ENCODE results near the gene TYW5.

The TYW5 gene

GRCh38 chr2:199914372-199914958 lies 40.8 kb downstream of the TYW5 start:
- TF ChIP-seq CTCF (IDR thresholded peaks at IDR 0.05) = no peak

GRCh38 chr2:199911877-199912161 lies 43.5 kb downstream of the TYW5 start:
- no peak for TF ChIP-seq CTCF (IDR thresholded peaks at IDR 0.05)

DNA sequence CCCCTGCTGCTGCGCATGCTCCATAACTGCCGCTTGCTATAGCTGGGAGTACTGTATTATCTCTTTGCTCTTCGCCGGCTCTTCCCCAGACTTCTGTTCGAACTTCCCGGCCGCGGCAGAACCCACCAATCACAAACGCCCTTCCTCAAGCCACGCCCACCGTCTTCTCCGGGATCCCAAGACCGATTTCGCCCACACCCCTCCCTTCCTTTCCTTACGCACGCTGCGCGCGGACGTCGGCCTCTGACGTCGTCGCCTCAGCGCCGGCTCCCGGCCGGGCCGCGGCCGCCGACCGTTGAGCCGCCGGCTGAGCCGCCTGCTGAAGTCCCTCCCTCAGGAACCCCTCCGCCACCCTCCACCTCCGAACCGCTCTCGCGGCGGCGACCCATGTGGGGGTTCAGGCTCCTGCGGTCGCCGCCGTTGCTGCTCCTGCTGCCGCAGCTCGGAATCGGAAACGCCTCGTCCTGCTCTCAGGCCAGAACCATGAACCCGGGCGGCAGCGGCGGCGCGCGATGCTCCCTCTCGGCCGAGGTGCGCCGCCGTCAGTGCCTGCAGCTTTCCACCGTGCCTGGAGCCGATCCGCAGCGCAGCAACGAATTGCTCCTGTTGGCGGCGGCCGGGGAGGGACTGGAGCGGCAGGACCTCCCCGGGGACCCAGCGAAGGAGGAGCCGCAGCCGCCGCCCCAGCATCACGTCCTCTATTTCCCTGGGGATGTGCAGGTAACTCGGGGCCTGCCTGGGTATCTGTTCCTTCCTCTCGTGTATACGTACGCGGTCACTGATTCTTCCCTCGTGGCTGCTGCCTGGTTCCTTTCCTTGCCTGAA lies 44.0 kb downstream of the TYW5 start, which contains the start of gene C2orf69:
Gene C2orf69, plus strand, starts transcription at position 242 of the 825 bp plus-strand sequence. Its CDS starts 146 bp downstream, at position 388.
- TF ChIP-seq CTCF (IDR thresholded peaks at IDR 0.05) = no peak

DNA sequence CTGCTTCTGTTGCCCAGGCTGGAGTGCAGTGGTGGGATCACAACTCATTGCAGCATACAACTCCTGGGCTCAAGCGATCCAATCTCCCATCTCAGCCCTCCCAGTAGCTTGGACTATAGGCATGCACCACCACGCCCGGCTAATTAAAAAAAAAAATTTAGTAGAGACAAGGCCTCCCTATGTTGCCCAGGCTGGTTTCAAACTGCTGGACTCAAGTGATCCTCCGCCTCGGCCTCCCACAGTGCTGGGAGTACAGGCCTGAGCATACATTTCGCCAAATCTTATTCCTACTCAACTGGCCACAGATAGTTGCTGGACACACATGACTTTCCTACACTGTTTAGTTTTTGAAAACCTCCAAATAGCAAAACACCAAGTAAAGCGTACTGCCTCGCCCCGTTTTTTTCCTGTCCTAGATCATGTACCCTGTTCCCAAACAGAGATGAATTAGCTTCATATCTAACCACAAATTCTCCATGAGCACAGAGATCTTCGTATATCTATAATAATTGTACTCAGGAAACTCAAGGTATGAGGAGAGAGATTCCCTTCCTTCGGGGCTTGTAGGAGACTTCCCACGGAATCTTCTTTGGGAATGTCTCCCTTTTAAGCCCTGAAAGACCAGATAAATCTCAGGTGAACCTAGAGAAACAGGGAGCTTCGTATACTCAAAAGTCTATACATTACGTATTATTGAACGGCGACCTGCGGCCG lies 44.8 kb downstream of the TYW5 start:
- no peak for TF ChIP-seq CTCF (IDR thresholded peaks at IDR 0.05)

DNA sequence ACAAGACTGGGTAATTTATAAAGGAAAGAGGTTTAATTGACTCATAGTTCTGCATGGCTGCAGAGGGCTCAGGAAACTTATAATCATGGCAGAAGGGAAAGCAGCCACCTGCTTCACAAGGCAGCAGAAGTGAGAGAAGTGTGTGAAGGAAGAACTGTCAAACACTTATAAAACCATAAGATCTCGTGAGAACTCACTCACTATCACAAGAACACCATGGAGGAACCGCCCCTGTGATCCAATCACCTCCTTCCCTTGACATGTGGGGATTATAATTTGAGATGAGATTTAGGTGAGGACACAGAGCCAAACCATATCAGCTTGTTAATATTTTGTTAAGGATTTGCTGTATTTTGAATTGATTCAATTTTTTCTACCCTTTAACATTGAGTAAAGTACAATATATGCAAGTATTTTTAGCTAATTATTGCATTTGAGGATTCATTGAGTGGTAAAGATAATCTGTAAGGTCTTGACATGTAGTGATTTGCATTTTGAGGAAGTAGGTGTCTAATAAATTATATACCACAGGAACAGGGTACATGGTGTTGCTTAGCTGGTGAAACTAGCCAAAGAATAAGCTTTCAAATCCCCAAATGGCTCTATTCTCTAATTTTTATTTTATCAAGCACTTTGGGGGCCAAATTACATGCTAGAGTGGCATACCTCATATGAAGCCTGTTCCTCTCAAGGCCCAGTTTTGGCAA lies 48.1 kb downstream of the TYW5 start:
- no peak for TF ChIP-seq CTCF (IDR thresholded peaks at IDR 0.05)

DNA sequence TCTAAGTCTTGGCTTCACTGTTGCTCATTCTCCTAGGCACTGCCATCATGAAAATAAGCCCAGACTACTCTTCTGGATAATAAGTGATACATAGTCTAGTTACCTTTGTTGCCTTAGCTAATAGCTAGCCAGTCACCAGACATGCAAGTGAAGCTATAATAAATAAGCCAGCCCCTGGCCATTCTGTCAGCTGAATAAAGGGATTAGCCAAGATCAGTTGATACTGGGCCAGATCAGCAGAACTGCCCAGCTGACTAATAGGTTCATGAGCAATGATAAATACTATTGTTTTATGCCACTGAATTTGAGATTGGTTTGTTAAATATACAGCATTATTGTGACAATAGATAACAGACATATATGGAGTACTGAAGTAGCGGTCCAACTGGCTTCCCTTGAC lies 52.2 kb downstream of the TYW5 start:
- no peak for TF ChIP-seq CTCF (IDR thresholded peaks at IDR 0.05)

DNA sequence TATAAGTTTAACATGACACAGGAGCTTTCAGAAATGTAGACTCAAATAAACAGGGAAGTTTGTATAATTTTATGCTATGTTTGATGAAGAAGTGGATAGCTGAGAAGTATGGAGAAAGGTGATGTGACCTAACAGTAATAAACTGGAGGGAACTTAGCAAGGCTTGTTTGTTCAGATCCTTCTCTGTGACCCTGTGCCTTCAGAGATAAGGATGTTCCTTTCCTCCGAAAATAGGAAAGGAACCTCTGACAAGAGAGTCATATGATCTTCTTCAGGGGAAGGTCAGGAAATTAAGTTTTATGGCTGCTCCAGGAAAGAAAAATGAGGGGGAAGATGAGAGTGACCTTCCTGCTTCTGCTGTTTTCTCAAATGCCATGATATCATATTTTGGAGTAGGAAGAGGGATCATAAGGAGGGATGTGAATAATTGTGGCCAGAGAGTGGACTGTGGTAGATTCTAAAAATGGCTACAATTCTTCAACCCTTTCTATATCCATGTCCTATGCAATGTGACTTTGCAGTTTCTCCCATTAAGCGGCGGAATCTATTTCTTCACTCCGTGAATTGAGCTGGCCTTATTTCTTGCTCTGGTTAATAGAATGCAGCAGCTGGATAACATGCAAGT lies 52.7 kb downstream of the TYW5 start:
- TF ChIP-seq CTCF (IDR thresholded peaks at IDR 0.05) = no peak

Measured in LNCAP (cell line).